Measurements from ENCODE around the gene AGTRAP. TPM values are rescaled to one million over a fixed set of nuclear protein-coding genes. Genes with fewer than 3 reads are reported as not detected.

Gene AGTRAP
- total and polyA plus RNA-seq, 2 of the 4 experiments (the other 2 are of a cell fraction) = 21.5 to 57.7 TPM

DNA sequence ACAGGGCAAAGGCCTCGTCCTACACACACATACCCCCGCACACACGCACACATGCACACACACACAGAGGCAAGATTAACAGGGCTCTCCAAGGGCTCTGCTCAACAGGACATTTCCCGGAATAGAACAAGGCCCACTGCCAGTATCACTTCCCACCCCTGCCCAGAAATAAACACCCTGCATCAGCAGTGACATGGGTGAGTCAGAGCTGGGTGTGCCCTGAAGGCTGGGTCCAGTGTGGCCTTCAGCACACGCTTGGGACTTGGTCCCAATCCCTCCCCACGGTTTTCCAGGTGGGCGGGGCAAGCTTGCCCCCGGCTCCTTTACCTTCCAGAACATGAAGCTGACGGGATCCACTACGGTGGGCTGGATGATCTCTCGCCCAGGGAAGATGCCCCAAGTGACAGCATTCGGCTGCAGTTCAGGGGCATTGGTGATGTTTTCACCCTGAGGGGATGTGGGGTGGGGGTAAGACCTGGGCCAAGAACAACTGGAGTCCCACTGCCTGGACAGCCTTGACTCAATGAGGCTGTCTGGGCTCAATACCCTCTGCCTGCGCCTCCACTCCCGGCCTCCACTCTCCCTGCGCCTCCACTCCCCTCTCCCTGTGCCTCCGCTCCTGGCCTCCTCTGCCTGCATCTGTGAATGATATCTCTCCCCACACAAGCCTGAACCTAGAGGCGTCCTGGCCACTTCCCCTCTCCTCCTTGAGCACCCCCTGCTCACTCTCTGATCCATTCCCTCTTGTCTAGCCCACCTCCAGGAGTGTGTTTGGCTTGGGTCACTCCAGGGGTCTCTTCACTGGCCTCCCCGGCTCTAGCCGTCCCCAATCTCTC is 55.2 kb downstream of the AGTRAP start (continued):
- TF ChIP-seq, protein P1, sequence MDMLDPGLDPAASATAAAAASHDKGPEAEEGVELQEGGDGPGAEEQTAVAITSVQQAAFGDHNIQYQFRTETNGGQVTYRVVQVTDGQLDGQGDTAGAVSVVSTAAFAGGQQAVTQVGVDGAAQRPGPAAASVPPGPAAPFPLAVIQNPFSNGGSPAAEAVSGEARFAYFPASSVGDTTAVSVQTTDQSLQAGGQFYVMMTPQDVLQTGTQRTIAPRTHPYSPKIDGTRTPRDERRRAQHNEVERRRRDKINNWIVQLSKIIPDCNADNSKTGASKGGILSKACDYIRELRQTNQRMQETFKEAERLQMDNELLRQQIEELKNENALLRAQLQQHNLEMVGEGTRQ (IDR thresholded peaks at IDR 0.05; ENCODE audit: low read depth, low read length) = no peak
- TF ChIP-seq RCOR1 (IDR thresholded peaks at IDR 0.05; ENCODE audit: insufficient replicate concordance, low read length) (no peak), RAD21 (IDR thresholded peaks at IDR 0.05; ENCODE audit: low read length) (no peak), MAZ (IDR thresholded peaks at IDR 0.05; ENCODE audit: borderline replicate concordance, low read depth, low read length) (peak; percentile 32; the same call in 1 of the 2 replicates), NFE2L2 (IDR thresholded peaks at IDR 0.05; ENCODE audit: low read depth, low read length) (no peak), FOS (IDR thresholded peaks at IDR 0.05; ENCODE audit: low read depth, low read length) (peak; percentile 95), POLR2A (IDR thresholded peaks at IDR 0.05; ENCODE audit: low read depth, low read length) (0 out of 2 replicates have a peak, but pooled peaks have one; percentile 11)

Measured in IMR-90 (cell line).